SK-N-MC (cell line): ENCODE results near the gene TIAM1.

Source experiments
- EZH2 ChIP-seq: fragments of 200-600 bp; sonication (generic); IDR thresholded peaks from one replicate; pipeline ENCODE4 v1.6.1; 2017; ENCODE audit warnings: antibody characterized with exemption
- FOXP2 ChIP-seq: optimal IDR thresholded peaks from 2 replicates; pipeline ENCODE3; 2011; ENCODE audit warnings: mild to moderate bottlenecking, moderate library complexity; ENCODE audit not compliant: insufficient read depth; ENCODE audit errors: extremely low read length, control extremely low read depth
- POLR2AphosphoS5 ChIP-seq: IDR thresholded peaks from 2 replicates; pipeline ENCODE4 v1.6.1; 2012; ENCODE audit warnings: mild to moderate bottlenecking, low read depth, low read length, borderline replicate concordance

DNA sequence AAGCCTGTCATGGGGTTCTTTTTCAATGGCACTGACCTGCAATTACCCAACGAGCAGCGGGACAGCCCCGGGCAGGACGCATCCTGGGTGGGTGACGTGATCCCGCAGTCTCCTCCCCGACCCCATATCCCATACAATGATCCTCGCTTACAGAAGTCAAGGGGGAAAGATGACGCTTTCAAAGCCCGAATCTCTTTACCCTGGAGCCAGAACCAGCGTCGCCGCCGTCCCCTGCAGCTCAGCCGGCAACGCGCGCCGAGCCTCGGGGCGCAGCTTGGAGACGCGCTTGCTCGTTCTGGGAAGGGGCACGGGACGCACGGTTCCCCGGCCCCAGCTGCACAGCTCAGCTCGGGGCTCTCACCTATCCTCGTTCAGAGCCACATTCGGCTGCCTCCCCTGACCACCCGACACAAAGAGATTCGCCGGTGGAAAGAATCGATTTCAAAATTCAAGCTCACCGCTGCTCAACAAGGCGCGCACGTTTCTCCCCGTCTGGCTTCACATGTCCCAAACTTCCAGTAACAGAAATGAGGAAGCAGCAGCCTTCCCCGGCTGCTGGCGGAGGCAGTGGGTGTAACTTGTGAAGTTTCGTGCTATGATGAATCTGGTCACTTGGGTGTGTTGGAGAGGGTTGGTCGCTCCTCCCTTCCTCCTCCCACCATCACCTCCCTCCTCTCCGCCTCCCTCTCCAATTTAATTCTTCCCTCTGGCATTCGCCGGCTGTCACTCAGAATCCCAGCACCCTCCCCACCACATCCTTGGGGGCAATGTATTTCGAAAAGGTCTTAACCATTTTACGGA lies at the start of gene TIAM1:
- TF ChIP-seq EZH2 (peak; percentile 80), POLR2AphosphoS5 (no peak), FOXP2 (no peak)
